Esophagus mucosa (tissue), 1 donor: ENCODE data around the gene HOXC5. TPM values are rescaled to one million over a fixed set of nuclear protein-coding genes. Genes with fewer than 3 reads are reported as not detected.

ENCODE experiments used
- ATAC-seq: fragments of 200-7000 bp; cut with Tn5 transposase; one replicate; pipeline ENCODE4 v1.9.1; 2020
- total RNA-seq: library from RNA; stranded (reverse); gene quantifications from one replicate; pipeline ENCODE4 v1.2.4, GENCODE V29; 2023
- donor health status: DM: yes; HTN: yes; CAD: no.

HOXC5 gene
- total RNA-seq, result 0.60 TPM

GRCh38 chr12:54032627-54033100 is at the start of gene HOXC5:
Gene HOXC5 (plus strand): TSS chr12:54033050. CDS start chr12:54033123, 73 bp downstream.
- peak; percentile 42 for ATAC-seq

GRCh38 chr12:53983568-53983949 is 49.3 kb upstream of the HOXC5 start:
- no peak for ATAC-seq

- no peak for ATAC-seq
Measured at GRCh38 chr12:53983950-53984572, 48.8 kb upstream of the HOXC5 start.

DNA sequence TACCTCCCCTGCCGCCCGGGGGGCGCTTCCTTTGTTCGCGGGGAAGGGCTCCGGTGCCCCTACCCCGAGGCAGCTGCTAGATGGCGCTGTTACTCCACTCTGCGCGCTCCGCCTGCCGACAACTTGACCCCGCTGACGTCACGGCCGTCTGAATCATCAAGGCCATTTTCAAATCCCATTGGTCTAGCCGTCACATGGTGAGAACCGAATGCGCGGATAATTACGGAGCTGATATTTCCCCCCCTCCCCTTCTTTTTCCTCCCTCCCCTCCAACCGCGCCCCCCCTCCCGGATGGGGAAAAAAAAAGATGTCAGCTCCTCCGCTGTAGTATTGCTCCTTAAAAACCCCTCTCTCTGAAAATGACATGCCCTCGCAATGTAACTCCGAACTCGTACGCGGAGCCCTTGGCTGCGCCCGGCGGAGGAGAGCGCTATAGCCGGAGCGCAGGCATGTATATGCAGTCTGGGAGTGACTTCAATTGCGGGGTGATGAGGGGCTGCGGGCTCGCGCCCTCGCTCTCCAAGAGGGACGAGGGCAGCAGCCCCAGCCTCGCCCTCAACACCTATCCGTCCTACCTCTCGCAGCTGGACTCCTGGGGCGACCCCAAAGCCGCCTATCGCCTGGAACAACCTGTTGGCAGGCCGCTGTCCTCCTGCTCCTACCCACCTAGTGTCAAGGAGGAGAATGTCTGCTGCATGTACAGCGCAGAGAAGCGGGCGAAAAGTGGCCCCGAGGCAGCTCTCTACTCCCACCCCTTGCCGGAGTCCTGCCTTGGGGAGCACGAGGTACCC is 47.8 kb upstream of the HOXC5 start, which contains the start of gene HOXC10:
HOXC10 (plus strand) TSS at position 246 of the 791 bp plus-strand sequence; CDS start at position 360, 114 bp downstream.
- peak; percentile 88 for ATAC-seq

DNA sequence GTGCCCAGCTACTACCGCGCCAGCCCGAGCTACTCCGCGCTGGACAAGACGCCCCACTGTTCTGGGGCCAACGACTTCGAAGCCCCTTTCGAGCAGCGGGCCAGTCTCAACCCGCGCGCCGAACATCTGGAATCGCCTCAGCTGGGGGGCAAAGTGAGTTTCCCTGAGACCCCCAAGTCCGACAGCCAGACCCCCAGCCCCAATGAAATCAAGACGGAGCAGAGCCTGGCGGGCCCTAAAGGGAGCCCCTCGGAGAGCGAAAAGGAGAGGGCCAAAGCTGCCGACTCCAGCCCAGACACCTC is 47.2 kb upstream of the HOXC5 start:
- ATAC-seq, result no peak

DNA sequence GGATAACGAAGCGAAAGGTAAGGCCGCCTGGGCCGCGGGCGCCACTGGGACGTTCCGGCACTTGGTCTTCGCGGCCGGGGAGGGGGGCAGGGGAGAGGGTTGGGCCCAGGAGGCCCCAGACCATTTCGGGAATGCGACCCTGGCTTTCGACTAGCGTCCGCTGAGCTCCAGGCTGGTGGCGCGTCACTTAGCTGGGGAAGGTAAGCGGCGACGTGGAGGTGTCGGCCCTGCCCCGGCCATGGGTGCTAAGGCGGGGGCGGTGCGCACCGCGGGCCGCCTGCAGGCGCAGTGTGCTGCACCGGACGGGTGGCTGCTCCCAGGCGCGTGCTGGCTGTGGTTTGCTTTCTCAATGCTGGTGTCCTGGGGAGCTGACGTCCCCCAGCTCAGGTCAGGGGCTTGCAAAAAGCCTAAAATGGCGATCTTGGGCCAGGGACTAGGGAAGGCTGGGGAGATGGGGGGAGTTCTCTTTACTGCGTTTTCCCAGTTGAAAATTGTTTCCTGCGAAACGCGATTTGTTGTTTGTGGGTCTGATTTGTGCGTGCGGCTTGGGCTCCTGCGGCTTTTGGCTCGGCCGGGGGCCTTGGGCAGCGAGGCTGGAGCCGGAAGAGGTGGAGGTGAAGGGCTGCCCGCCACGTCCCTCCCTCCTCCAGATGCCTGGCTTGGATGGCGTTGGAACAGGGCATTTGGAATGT is 46.7 kb upstream of the HOXC5 start:
- peak; percentile 60 for ATAC-seq

GRCh38 chr12:53986686-53987483 is 46.0 kb upstream of the HOXC5 start:
- no peak for ATAC-seq

DNA sequence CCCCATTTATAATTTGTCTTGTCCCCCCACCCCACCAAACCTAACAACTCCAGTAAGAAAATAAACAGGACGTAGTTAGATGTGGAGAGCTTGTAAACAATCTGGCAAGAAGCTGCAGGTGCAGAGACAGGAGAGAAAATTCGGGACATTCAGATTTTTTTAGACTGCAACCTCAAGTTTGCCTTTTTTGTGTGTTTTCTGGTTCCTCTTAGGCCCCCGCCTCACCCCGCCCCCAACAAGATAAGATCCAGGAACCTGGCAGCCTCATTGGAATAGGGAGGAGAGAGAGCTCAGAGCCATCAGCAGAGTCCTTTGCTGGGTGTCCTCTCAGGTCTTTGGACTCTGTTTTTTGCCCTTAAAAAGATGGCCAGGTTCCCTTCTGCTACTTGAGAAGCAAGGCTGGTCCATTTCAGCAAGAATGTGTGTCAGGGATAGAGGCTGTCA is 45.0 kb upstream of the HOXC5 start:
- no peak for ATAC-seq

GRCh38 chr12:53988541-53989226 is 44.2 kb upstream of the HOXC5 start:
- no peak for ATAC-seq

DNA sequence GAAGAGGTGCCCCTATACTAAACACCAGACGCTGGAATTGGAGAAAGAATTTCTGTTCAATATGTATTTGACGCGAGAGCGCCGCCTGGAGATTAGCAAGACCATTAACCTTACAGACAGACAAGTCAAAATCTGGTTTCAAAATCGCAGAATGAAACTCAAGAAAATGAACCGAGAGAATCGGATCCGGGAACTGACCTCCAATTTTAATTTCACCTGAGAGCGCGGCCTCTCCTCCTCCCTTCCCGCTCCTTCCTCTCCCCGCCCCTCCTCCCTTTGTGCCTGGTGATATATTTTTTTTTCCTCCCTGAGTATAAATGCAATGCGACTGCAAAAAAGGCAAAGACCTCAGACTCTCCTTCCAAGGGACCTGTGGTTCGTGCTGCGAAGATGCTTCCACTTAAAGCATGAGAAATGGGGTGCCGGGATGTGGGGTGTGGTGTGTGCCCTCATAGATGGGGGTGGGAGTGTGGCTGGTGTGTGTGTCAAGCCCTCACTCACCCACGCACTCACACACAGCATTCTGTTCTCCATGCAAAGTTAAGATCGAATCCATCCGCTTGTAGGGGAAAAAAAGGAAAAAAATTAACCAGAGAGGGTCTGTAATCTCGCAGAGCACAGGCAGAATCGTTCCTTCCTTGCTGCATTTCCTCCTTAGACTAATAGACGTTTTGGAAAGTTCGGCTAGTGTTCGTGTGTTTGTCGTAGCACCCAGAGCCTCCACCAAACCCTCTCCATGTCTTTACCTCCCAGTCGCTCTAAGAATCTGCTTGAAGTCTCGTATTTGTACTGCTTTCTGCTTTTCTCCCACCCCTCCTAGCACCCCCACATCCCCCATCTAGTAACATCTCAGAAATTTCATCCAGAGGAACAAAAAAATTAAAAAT is 43.4 kb upstream of the HOXC5 start:
- ATAC-seq, result no peak

GRCh38 chr12:53990311-53991076 is 42.4 kb upstream of the HOXC5 start:
- ATAC-seq, result no peak

GRCh38 chr12:53991077-53991460 is 41.8 kb upstream of the HOXC5 start:
- ATAC-seq, result no peak

GRCh38 chr12:53992377-53992889 is 40.4 kb upstream of the HOXC5 start:
- no peak for ATAC-seq

- ATAC-seq, result no peak
Measured at GRCh38 chr12:53993162-53994008, 39.5 kb upstream of the HOXC5 start.

DNA sequence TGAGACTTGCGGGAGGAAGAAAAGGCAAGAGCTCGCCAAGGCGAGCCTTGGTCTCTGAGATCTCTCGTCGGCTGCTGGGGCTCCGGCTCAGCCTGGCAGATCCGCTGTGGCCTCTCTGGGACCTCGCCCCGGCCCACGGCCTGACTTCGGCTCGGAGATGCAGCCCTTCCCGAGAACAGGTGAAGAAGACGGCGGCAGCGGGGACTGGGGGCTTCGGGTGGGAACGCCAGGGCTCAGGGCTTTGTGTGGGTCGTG is 38.9 kb upstream of the HOXC5 start:
- peak; percentile 2 for ATAC-seq

DNA sequence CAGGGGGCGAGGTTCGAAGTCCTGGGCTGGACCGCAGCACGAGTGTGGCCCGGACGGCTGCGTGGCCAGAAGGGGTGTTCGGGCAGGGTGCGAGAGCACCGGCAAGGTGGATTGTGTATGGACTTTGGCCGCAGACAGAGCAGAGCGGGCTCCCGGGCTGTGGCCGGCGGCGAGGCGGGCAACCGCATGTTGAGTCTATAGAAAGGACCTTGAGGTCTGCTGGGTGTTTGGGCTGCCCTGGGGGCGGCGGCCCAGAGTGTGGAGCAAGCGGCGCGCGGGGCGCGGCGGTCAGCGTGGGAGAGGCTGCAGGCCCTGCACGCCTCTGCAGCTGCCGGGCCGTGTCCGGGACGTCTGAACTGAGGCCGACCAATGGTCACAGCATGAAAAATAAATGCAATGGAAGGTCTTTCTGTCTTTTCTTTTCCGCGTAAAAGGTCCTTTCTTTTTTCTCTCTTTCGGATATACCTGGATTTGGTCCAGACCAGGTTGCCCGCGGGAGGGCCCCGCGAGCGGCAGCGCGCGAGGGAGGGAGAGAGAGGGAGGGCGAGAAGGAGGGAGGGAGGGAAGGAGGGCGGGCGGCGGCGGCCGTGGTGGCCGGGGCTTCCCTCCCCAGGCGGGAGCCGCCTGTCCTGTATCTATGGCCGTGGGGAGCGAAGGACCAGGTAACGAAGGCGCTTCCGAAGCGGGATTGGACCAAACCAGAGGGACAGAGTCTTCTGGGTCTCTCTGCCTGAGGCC is 38.4 kb upstream of the HOXC5 start:
- peak; percentile 17 for ATAC-seq

GRCh38 chr12:53995002-53995377 is 37.9 kb upstream of the HOXC5 start:
- ATAC-seq, result peak; percentile 11
